Amniotic stem cell (primary cell): Measurements from ENCODE around the gene SLC5A8.
A peak's percentile ranks its signal among the peaks of the same experiment; 100 is the strongest.

Experiments
- DNase-seq: peaks from one replicate; lab custom pipeline; 2025; lab: John Stamatoyannopoulos, UW

The SLC5A8 gene

GRCh38 chr12:101209319-101210302 lies at the start of gene SLC5A8:
Gene SLC5A8 (minus strand): TSS chr12:101210238. CDS start chr12:101209848, 390 bp downstream.
- no peak for DNase-seq

- no peak for DNase-seq
Measured at GRCh38 chr12:101257357-101257756, 47.3 kb upstream of the SLC5A8 start.

- DNase-seq: no peak
Measured at GRCh38 chr12:101256266-101256665, 46.2 kb upstream of the SLC5A8 start.

GRCh38 chr12:101243616-101244015 lies 33.6 kb upstream of the SLC5A8 start:
- DNase-seq: no peak

GRCh38 chr12:101243074-101243473 lies 33.0 kb upstream of the SLC5A8 start:
- no peak for DNase-seq

- no peak for DNase-seq
Measured at GRCh38 chr12:101238800-101239329, 28.8 kb upstream of the SLC5A8 start.

GRCh38 chr12:101238306-101238705 lies 28.3 kb upstream of the SLC5A8 start:
- no peak for DNase-seq

- no peak for DNase-seq
Measured at GRCh38 chr12:101235686-101236085, 25.6 kb upstream of the SLC5A8 start.

GRCh38 chr12:101231636-101232035 lies 21.6 kb upstream of the SLC5A8 start:
- DNase-seq: no peak

- DNase-seq: peak; percentile 63
Measured at GRCh38 chr12:101230547-101230946, 20.5 kb upstream of the SLC5A8 start.

GRCh38 chr12:101229841-101230241 lies 19.8 kb upstream of the SLC5A8 start:
- no peak for DNase-seq

GRCh38 chr12:101221301-101221700 lies 11.3 kb upstream of the SLC5A8 start:
- DNase-seq: no peak

- DNase-seq: no peak
Measured at GRCh38 chr12:101216810-101217209, 6.8 kb upstream of the SLC5A8 start.

- DNase-seq: peak; percentile 1
Measured at GRCh38 chr12:101207086-101207780, 2.8 kb downstream of the SLC5A8 start.

- DNase-seq: no peak
Measured at GRCh38 chr12:101204602-101205304, 5.3 kb downstream of the SLC5A8 start.

- DNase-seq: no peak
Measured at GRCh38 chr12:101200824-101201223, 9.2 kb downstream of the SLC5A8 start.

GRCh38 chr12:101200145-101200544 lies 9.9 kb downstream of the SLC5A8 start:
- no peak for DNase-seq

- no peak for DNase-seq
Measured at GRCh38 chr12:101186291-101186690, 23.7 kb downstream of the SLC5A8 start.

- DNase-seq: no peak
Measured at GRCh38 chr12:101181776-101182175, 28.3 kb downstream of the SLC5A8 start.

- no peak for DNase-seq
Measured at GRCh38 chr12:101174541-101174940, 35.5 kb downstream of the SLC5A8 start.

- no peak for DNase-seq
Measured at GRCh38 chr12:101173197-101173749, 36.8 kb downstream of the SLC5A8 start.

- DNase-seq: no peak
Measured at GRCh38 chr12:101172316-101172715, 37.7 kb downstream of the SLC5A8 start.
